ENCODE measurements around the gene SLC25A21.

Gene SLC25A21

DNA sequence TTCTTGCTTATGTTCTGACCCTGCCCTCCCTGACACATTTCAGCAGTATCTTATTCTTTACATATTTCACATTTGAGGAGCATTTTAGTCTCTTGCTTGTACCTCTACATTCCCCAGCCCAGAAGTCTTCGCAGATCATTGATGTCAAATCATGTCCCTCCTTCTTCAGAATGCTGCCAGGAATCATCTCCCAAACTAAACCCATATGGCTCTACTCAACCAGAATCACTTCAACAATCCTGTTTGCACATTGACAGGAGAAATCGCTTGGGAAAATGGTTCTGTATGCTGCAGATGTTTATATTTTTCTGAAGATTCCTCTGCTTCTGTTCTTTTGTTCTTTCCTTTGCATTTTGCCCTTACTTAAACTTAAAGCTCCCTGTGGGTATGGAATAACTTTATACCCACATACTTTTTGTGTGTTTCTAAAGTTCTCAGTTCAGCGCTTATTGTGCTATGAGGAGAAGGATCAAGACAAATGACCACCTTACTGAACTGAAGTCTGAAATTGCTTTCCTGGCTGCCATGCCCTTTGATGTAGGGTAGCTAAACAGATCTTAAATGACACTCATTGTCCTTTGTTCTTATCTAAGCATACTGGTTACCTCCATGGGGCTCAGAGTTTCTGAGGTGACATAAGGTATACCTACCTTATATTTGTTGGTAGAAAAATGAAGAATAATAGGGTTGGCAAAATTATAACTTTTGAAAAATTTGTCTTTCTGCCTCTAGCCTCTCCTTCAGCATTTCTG, 134.6 kb downstream of the SLC25A21 start:
- H3K4me3 ChIP-seq (ENCODE audit: low read length), result no peak overlapping the region
- TF ChIP-seq ZNF274 (IDR thresholded peaks at IDR 0.05; ENCODE audit: low read depth, low read length), result no peak

DNA sequence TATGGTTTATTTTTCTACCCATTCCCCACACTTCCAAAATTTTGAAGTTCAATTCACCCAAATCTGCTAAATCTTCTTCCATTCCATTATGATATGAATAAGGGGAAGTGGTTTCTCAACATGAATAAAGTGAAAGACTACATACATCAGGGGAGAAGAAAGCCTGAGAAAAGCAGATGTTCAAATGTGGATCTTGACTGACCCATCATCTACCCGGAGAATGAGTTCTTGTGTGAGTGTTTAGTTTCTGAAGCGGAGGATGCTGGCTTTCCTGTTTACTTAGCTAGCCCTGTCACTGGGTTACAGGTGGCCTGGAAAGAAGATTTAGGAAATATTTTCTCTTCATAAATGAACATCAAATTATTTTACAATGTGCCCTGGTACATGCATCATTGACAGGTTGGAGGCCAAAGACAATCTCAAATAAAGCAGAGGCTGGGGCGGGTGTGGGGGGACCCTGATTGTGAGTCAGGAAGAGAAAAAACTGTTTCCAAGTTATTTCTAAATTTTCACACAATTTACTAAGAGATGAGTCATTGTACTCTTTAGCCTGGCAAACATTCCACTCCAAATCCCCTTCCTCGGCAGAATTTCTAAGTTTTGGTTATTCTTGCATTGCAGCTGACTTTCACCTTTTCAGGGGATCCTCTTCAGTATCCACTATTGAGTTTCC, 135.6 kb downstream of the SLC25A21 start:
- no peak for TF ChIP-seq ZNF274 (IDR thresholded peaks at IDR 0.05; ENCODE audit: low read depth, low read length)
- H3K4me3 ChIP-seq (ENCODE audit: low read length), result no peak overlapping the region

DNA sequence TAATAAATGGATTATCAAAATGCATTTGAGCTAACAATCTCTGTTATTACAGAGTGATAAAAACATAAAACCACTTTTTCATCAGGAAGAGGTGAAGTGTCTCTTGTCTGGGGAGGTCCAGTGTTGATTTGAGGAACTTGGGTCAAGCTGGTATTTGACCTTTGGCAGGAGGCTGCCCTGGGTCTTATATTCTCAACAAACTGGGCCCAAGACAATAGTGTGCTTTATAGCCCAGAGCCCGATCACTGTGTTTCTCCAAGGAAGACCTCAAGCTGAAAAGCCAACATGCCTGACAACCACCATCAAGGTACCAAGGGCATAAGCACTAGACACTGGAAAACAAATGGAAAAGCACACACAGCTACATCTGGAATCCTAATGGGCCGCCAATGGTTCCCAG, 137.0 kb downstream of the SLC25A21 start:
- H3K4me3 ChIP-seq (ENCODE audit: low read length), result no peak overlapping the region

DNA sequence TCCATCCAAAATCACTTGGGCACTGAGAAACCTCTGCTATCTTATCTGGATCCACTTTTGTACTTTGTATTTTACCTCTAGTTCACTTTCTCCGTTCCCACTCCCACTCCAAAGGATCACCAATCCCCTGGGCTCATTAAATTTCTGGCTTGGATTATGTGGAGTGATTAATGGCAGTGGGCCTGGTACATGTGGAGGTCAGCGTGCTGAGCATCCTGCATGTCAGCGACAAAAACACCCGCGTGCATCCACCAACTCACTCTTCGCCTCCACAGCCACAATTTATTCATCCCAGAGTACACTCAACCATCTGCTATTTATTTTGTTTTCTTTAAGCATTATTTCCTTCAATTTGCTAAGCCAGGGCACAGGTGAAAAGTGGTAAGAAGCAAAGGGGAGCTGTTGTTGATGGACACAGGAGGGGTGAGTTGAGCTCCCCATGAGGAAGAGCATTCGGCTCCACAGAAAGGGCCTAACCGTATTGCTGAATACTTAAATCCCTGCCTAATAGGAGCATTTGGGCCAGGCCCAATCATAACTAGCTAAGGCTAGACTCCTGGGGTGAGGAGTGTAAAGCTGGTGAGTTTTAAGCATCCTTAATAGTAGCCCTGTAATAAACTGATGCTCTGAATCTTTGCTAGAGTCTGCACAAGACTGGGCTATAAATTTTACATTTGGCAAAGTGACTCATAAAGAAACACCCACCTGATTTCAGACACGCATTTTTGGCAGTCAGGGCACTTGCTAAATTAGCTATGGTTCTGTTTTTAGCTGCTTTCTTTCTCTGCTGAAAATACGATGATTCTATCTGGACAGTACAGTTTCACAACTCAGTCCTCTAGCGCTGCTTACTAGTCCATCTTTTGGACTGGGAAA, 137.8 kb downstream of the SLC25A21 start:
- no peak for TF ChIP-seq ZNF274 (IDR thresholded peaks at IDR 0.05; ENCODE audit: low read depth, low read length)
- no peak overlapping the region for H3K4me3 ChIP-seq (ENCODE audit: low read length)

More for the DNA sequence above, 137.0 kb downstream of the SLC25A21 start:
- TF ChIP-seq ZNF274 (IDR thresholded peaks at IDR 0.05; ENCODE audit: low read depth, low read length), result no peak

DNA sequence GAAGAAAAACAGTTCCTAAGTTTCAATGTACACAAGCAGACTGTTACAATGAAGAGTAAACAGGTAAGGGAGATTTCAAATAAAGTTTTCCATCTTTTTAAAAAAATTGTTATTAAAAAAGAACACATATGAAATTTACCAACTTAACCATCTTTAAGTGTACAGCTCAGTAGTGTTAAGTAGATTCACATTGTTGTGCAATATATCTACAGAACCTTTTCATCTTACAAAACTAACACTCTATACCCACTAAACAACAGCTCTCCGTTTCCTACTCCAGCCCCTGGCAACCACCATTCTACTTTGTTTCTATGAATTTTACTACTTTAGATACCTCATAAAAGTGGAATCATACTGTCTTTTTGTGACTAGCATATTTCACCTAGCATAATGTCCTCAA, 139.5 kb downstream of the SLC25A21 start:
- no peak for TF ChIP-seq ZNF274 (IDR thresholded peaks at IDR 0.05; ENCODE audit: low read depth, low read length)
- no peak overlapping the region for H3K4me3 ChIP-seq (ENCODE audit: low read length)

DNA sequence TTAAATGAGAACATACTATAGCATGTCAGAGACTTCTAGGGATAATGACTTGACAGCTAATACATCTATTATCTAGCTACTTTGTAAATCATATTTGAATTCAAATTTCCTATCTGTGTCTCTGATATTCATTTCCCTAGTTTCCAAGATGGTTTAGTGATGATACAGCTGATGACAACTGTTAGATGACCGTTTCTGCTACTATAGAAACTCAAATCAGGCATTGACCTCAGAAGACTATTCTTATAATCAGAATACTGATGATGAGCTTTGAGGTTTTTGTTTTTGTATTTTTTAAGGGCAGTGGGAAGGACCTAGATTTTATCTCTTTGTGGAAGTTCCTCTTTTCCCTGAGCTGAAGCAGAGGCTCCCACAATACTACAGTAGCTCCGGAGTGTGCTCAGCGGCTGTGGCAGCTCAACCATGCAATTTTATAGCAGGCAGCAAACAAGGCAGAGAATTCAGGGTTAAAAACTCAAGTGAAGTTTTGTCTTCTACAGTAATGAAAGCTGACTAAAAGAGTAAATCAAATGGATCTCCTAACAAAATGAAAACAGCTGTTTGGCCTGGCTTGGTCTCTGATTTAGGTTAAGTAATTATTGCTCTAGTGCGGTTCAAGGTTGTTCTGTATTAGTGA, 145.1 kb downstream of the SLC25A21 start:
- TF ChIP-seq ZNF274 (IDR thresholded peaks at IDR 0.05; ENCODE audit: low read depth, low read length), result no peak
- H3K4me3 ChIP-seq (ENCODE audit: low read length), result no peak overlapping the region

DNA sequence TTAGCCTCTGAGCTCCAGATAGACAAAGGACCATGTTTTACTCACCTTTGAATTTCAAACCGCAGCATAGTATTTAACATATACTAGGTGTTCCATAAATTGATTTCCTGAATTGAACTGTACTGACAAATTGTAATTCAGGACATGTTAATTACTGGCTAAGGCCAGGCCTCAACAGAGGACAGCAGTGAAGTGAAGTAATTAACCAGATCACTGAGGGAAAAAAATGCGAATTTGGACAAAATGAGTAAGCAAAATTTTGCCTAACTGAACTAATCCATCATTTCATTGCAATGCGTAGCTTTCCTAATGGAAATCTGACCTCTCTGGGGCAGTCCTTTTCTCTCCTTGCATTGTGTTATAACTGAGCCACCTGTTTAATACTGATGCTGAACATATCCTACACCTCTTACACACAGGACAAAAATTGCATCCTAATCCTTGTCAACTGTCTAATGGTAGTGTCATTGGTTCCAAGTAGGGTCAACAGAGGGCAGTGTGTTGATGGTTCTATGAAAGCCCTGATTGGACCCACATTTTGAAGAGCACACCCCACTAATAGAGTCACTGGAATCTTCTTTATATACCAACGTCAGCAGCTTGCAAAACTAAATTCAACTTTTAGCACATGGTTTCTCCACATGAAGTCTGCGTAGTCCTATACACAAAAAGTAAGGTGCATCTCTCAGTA, 148.4 kb downstream of the SLC25A21 start:
- TF ChIP-seq ZNF274 (IDR thresholded peaks at IDR 0.05; ENCODE audit: low read depth, low read length), result no peak
- H3K4me3 ChIP-seq (ENCODE audit: low read length), result no peak overlapping the region

DNA sequence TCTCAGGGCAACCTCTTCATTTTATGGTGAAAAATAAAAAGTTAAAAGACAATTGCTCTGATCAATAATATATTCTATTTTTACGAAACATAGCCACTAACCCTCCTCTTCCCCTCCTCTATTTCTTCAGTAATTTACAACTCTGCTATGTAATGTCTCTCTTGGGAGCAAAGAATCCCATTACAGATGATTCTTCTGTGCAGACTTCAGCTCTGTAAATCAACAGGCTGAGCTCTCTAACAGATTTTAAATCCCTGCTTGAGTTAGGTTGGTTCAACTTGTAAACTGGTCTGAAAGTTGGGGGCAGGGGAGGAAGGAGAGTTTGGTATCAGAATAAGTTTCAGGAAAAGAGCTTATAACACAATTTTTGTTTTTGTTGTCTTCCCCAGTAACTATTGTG, 151.0 kb downstream of the SLC25A21 start:
- H3K4me3 ChIP-seq (ENCODE audit: low read length), result no peak overlapping the region
- no peak for TF ChIP-seq ZNF274 (IDR thresholded peaks at IDR 0.05; ENCODE audit: low read depth, low read length)

DNA sequence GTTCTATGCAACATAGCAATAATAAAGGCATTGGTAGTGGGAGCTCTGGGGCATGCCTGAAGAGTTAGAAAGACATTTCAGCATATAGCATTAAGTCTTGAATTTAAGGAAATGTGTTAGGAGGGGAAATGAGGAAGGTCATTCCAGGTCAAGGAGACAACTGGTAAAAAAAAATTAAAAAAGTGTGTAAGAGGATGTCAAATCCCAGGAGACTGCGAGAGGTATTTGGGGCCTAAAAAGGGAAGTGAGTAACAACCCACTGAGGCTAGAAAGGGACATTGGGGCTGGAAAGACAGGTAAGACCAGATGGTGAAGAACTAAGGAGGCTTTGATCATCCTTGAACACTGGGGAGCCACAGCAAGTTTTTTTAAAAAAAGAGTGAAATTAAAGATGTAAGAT, 152.9 kb downstream of the SLC25A21 start:
- no peak for TF ChIP-seq ZNF274 (IDR thresholded peaks at IDR 0.05; ENCODE audit: low read depth, low read length)
- H3K4me3 ChIP-seq (ENCODE audit: low read length), result no peak overlapping the region

DNA sequence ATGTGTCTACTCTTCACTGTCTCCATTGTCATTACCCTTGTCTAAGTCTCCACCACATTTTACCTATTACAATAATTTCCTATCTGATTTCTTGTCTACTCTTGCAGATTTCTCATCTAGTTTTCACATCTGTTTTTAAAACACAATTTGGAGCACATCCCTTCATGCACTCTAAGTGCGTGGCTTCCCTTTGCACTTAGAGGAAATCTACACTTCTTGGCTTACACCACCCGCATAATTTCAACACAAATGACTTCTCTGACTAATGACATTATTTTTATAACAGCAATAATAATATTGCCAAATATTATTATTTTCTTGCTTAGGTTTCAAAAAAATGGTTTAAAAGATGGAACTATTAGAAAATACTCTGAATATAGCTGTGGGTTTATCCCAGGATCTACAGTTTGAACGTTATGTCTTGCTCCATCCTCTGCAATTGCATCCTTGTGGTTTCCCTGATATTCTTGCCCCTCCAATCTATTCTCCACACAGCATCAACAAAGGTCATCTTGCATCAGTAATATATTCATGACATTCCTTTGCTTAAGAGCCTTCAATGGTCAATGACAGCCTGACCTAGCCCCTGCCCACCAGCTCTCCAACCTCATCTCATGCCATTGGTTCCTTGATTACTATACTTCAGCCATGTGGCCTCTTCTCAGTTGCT, 153.7 kb downstream of the SLC25A21 start:
- no peak for TF ChIP-seq ZNF274 (IDR thresholded peaks at IDR 0.05; ENCODE audit: low read depth, low read length)
- no peak overlapping the region for H3K4me3 ChIP-seq (ENCODE audit: low read length)

DNA sequence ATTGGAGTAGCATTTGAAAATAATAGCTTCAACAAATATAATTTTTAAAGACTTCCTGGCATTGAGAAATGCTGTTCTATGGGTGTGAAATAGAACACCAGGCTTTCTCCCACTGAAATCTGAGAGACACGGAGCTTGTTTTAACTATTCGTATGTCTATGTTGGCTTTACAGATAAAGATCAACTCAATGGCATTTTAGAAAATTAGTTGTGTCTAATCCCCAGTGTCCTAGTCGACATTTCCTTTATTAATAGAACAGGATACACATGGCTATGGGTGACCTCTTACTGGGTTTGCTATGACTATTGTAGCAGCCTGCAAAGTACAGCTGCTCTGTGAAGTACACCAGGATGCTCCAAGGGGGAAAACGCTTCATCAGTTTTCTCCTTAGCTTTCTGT, 159.3 kb downstream of the SLC25A21 start:
- TF ChIP-seq ZNF274 (IDR thresholded peaks at IDR 0.05; ENCODE audit: low read depth, low read length), result no peak
- no peak overlapping the region for H3K4me3 ChIP-seq (ENCODE audit: low read length)

DNA sequence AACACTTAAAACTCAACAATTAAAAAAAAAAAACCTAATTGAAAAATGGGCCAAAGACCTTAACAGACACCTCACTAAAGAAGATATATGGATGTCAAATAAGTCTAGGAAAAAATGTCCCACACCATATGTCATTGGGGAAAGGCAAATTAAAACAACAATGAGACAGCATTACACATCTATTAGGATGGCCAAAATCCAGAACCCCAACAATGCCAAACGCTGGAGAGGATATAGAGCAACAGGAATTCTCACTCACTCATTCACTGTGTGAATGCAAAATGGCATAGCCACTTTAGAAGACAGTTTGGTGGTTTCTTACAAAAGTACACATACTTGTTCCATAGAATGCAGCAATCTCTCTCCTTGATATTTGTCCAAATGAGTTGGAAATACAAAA, 173.7 kb downstream of the SLC25A21 start:
- no peak for TF ChIP-seq ZNF274 (IDR thresholded peaks at IDR 0.05; ENCODE audit: low read depth, low read length)
- H3K4me3 ChIP-seq (ENCODE audit: low read length), result no peak overlapping the region

DNA sequence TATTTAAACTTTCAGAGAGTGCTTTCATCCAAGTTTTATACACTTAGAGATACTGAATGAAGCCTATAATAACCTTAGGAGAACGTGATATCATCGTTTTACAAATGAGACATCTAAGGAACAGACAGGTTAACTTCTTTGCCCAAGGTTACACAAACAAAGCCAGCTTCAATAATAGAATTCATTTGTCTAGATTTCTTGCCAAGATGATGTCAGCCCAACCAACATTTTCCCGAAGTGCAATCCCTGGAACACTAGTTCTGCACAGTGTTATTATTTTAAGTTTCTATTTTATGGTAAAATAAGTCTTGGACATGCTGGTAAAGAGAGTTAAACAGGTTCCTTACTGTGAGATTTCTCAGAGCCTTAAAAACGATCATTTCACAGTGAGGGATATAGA, 174.6 kb downstream of the SLC25A21 start:
- TF ChIP-seq ZNF274 (IDR thresholded peaks at IDR 0.05; ENCODE audit: low read depth, low read length), result no peak
- no peak overlapping the region for H3K4me3 ChIP-seq (ENCODE audit: low read length)
